Prostate gland (tissue), 2 donors: ENCODE results near the gene LOXHD1. TPM values are rescaled to one million over a fixed set of nuclear protein-coding genes. Genes with fewer than 3 reads are reported as not detected.

Source experiments
- DNase-seq: peaks from one replicate; pipeline ENCODE4 v3.0.0-alpha.2; 2019; ENCODE audit warnings: low spot score
- H3K27ac ChIP-seq, 2 donors: fragments of 200-600 bp; sonication (generic); 2 replicates each; pipeline ENCODE4 v1.5.1; 2017 to 2019
- H3K27me3 ChIP-seq: fragments of 200-600 bp; sonication (generic); replicated peaks from 2 replicates; pipeline ENCODE4 v1.5.1; 2019; ENCODE audit not compliant: insufficient read depth
- H3K36me3 ChIP-seq, 2 donors: fragments of 200-600 bp; sonication (generic); 1 replicate in 1 of 2; 2 replicates in 1 of 2; pipeline versions ENCODE4 v1.5.1 to v1.8.1; 2017 to 2019
- H3K4me1 ChIP-seq: fragments of 200-600 bp; sonication (generic); replicated peaks from 2 replicates; pipeline ENCODE4 v1.5.1; 2019
- H3K4me3 ChIP-seq, 2 donors: fragments of 200-600 bp; sonication (generic); 2 replicates each; pipeline ENCODE4 v1.5.1; 2017 to 2019
- H3K9me3 ChIP-seq: fragments of 200-600 bp; sonication (generic); 2 replicates; pipeline ENCODE4 v1.5.1; 2017
- POLR2A ChIP-seq: fragments of 450-650 bp; IDR thresholded peaks from one replicate; pipeline ENCODE4 v1.6.1; 2016; ENCODE audit warnings: antibody characterized with exemption, mild to moderate bottlenecking
- POLR2AphosphoS5 ChIP-seq: sonication (generic); formaldehyde crosslinking; IDR thresholded peaks from one replicate; pipeline ENCODE4 v1.6.1; 2017; ENCODE audit warnings: antibody characterized with exemption
- WGBS: methylation state at CpG from one replicate; pipeline ENCODE4 v1.1.5; 2018; 5-methylcytosine and 5-hydroxymethylcytosine counted together
- intact Hi-C: fragments of 100-400 bp; cut with DNase I; formaldehyde crosslinking; loops from one replicate; pipeline ENCODE4 v1.14.2; 2022
- total RNA-seq, 2 donors: library from RNA; depleted of rRNA; stranded (reverse); fragments of >200 nt; gene quantifications; one replicate each; pipeline ENCODE4 v1.1.0, GENCODE V29; 2016
- TF ChIP-seq, protein P1 (sequence below), 4 experiments: fragments of 200-600 bp in 2 of 4; fragments of 450-650 bp in 2 of 4; sonication (generic) in 2 of 4; IDR thresholded peaks; 1 replicate in 3 of 4; 2 replicates in 1 of 4; pipeline ENCODE4 v1.5.1; 2016 to 2019; ENCODE audit warnings: antibody characterized with exemption in 4 of 4, mild to moderate bottlenecking in 2 of 4, moderate library complexity in 2 of 4

LOXHD1 gene
- total RNA-seq, 2 donors from 2014 or later = 1.4 TPM; not detected in 1

DNA sequence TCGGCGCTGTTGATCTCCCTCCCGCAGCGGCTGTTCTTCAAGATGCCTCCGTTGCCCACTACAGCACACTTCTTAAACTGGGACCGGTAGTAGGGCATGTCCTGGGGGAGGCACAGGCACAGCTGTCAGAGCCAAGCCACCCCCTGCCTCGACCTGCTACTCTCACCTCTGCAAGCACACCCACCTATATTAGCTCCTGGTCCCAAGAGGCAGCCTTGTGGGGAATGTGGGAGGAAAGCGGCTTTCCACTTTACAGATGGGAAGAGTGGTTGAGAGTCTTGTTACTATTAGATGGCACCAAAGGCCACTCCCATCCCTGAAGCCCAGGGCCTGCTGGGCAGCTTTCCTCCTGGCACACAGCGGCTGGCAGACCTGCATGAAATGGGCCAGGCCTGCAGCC, 29.2 kb upstream of the LOXHD1 start:
- Histone ChIP-seq H3K27ac (no peak overlapping the region), H3K4me3 (no peak overlapping the region), H3K9me3 (no peaks in the 10 kb centered on the region), H3K4me1 (no peaks in the 10 kb centered on the region), H3K27me3 (no peaks in the 10 kb centered on the region), H3K36me3 (no peaks in the 10 kb centered on the region)
- no peak for TF ChIP-seq POLR2AphosphoS5
- TF ChIP-seq, protein P1, sequence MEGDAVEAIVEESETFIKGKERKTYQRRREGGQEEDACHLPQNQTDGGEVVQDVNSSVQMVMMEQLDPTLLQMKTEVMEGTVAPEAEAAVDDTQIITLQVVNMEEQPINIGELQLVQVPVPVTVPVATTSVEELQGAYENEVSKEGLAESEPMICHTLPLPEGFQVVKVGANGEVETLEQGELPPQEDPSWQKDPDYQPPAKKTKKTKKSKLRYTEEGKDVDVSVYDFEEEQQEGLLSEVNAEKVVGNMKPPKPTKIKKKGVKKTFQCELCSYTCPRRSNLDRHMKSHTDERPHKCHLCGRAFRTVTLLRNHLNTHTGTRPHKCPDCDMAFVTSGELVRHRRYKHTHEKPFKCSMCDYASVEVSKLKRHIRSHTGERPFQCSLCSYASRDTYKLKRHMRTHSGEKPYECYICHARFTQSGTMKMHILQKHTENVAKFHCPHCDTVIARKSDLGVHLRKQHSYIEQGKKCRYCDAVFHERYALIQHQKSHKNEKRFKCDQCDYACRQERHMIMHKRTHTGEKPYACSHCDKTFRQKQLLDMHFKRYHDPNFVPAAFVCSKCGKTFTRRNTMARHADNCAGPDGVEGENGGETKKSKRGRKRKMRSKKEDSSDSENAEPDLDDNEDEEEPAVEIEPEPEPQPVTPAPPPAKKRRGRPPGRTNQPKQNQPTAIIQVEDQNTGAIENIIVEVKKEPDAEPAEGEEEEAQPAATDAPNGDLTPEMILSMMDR (IDR thresholded peaks at IDR 0.05) = no peak
- TF ChIP-seq POLR2A = no peak
- 92% methylated on average over 9 of the region's 9 CpGs for WGBS
- DNase-seq = no peak
- intact Hi-C loops = no loop called here

DNA sequence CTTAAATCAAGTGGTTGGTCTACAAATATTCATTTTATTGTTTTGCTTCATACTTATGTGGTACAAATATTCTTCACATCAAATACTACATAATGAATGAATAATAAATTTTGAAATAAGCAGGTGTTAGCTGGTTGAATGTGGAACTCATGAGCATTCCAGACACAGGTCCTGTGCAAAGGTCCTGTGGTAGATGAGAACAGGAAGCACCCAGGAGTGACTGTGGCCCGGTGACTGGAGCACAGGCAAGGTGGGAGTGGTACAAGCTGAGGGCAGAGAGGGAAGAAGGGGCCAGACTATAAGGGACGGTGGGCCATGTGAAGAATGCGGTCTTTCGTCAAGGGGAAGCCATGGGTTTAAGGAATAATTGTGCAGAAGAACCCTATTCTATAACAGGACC, 26.2 kb upstream of the LOXHD1 start:
- H3K4me1 ChIP-seq = no peaks in the 10 kb centered on the region
- H3K4me3 ChIP-seq = no peak overlapping the region
- TF ChIP-seq, protein P1 (IDR thresholded peaks at IDR 0.05) = no peak
- TF ChIP-seq POLR2AphosphoS5 = no peak
- intact Hi-C loops = no loop called here
- no peaks in the 10 kb centered on the region for H3K27me3 ChIP-seq
- H3K27ac ChIP-seq = no peak overlapping the region
- no peaks in the 10 kb centered on the region for H3K9me3 ChIP-seq
- DNase-seq = no peak
- 72% methylated on average over 4 of the region's 4 CpGs for WGBS
- no peaks in the 10 kb centered on the region for H3K36me3 ChIP-seq

DNA sequence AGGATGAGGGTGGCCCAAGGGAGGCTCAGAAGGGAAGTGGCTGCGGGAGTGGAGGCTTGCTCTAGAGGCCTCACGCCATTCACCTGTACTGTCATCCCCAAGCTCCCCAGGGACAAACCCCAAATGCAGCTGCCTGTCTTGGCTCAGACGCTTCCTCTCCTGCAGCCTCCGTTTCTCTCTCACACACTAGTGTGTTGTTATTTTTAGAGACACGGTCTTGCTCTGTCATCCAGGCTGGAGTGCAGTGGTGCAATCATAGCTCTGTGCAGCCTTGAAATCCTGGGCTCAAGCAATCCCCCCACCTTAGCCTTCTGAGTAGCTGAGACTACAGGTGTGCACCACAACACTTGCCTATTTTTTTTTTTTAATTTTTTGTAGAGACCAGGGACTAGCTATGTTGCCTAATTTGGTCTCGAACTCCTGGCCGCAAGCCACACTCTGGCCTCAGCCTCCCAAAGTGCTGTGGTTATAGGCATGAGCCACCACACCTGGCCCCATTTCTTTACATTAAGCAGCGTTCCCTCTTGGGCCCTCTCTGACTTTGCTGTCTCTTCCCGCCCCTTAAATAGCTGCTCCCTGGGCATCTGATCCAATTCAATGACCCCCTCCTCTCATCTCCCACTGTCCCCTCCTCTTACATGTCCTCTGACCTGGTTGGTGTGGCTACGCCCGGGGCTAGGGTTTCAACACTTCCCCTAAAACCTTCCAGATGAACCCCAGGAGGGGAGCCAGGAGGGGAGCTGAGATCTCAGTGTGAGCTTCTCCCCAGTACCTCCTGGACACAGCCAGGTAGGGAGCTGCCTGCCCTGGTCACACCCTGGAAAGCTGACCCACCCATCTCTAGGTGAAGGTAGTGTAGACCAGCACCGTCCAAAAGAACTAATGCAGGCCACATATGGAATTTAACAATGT, 24.0 kb upstream of the LOXHD1 start:
- Histone ChIP-seq H3K9me3 (no peaks in the 10 kb centered on the region), H3K4me1 (no peaks in the 10 kb centered on the region), H3K27ac (no peak overlapping the region), H3K4me3 (no peak overlapping the region), H3K36me3 (no peaks in the 10 kb centered on the region), H3K27me3 (no peaks in the 10 kb centered on the region)
- WGBS = 78% methylated on average over 12 of the region's 12 CpGs
- DNase-seq = no peak
- no peak for TF ChIP-seq POLR2AphosphoS5
- no peak for TF ChIP-seq POLR2A
- TF ChIP-seq, protein P1 (IDR thresholded peaks at IDR 0.05) = no peak
- intact Hi-C loops = no loop called here

DNA sequence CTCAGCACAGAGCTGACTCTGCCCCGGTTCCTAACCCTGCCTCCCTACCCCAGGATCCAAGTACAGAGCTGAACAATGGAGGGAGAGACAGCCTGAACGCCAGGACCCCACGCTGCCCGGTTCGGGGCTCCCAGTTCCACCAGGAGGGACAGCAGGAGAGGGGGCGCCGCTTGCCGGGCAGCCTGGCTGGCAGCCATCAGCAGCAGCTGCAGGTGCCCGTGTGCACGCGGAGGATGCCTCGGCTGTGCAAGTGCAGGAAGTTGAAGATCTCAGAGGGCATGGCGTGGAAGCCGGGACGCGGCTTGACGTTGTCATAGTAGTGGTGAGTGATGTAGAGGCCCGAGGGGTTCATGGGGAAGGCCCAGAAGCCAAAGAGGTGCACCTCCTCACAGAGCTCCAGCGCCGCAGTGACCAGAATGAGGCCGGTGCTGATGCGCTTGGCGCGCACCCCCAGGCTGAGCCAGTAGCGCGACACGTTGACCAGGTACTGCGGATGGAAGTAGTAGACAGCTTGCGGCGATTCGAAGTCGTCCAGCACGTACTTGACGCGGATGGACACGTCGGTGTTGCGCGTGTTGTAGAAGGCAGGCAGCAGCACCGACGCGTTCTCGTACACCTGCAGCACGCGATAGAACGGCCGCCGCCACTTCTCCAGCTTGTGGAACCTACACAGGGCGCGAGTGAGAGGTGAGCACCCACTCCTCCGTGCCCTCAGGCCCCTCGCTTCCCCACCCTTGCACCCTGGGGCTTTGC, 23.0 kb upstream of the LOXHD1 start:
- 93% methylated on average over 52 of the region's 52 CpGs for WGBS
- intact Hi-C loops = no loop called here
- no peak overlapping the region for H3K27ac ChIP-seq
- no peaks in the 10 kb centered on the region for H3K4me1 ChIP-seq
- H3K4me3 ChIP-seq = no peak overlapping the region
- DNase-seq = no peak
- no peaks in the 10 kb centered on the region for H3K27me3 ChIP-seq
- H3K9me3 ChIP-seq = no peaks in the 10 kb centered on the region
- no peaks in the 10 kb centered on the region for H3K36me3 ChIP-seq
- TF ChIP-seq POLR2A (no peak), POLR2AphosphoS5 (no peak)
- TF ChIP-seq, protein P1 (IDR thresholded peaks at IDR 0.05) = no peak
